ENCODE measurements around the gene IRF8.
"Not testable (repeated sequence)": the region's sequence is repeated elsewhere in the genome, so short reads cannot be mapped to it uniquely, and the experiment has no call there.

IRF8 gene

DNA sequence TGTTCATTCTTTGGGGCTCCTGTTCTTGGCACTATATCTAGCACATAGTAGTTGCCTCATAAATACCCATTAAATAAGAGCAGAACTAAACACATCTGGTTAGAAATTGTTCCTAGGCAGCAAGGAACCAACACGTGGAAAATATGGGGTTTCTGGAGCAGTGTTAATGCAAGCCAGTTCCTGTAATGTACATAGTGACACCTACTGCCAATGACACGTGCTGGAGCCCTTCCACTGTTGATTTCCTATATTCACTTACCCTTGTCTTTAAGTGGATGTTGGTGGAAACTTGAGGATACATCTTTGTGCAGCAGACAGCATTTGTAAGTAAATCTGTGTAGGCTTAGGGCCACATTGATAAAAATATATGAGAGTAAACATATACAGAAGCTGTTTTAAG is 1.6 kb upstream of the IRF8 start:
- no peak for DNase-seq

GRCh38 chr16:85899444-85899843 is 482 bp downstream of the IRF8 start:
- no peak for DNase-seq

DNA sequence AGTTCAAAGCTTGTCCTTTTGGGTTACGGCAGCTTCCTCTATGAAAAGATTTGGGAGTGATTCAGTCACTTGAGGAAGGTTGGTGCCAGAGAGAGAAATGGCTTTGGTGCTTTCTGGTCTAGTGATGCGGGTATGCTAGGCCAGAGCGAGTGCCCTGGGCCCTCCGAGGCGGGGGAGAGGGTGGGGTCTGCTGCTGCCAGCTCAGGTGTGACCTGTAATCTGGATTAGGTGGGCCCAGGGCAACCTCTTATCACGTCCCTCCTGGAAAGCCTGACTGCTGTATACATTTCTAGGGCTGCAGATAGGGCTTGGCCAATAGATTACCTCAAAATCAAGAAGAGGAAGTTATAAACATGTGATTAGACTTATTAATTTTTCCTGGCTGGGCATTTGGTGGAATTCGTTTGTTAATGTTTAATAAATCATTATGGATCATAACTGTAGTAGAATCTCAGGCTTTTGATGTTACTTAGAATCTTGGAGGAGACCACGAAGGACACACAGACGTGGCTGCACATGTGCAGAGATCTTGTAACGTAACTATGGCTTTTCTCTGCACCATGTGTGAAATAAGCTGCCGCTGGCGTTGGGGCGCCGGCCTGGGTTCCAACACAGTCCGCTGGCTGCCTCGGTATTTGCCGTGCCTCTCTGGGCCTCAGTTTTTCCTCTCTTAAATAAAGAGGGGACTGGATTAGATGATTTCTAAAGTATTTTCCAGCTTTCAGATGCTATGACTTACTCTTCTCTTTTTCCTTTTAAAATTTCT is 1.2 kb downstream of the IRF8 start:
- no peak for DNase-seq

DNA sequence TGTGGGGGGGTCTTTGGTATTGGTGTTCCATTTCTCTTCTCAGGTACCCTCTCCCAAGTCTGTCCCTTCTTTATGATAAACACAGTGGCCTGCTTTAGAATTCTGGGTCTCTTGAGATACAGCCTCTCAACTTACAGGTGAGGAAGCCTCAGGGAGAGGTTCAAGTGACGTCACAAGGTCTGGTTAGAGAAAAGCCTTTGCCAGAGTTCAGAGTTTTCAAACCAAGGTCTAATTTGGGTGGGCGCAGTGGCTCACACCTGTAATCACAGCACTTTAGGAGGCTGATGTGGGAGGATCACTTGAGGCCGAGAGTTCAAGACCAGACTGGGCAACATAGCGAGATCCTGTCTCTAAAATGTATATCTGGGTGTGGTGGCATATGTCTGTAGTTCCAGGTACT is 2.1 kb downstream of the IRF8 start:
- no peak for DNase-seq

DNA sequence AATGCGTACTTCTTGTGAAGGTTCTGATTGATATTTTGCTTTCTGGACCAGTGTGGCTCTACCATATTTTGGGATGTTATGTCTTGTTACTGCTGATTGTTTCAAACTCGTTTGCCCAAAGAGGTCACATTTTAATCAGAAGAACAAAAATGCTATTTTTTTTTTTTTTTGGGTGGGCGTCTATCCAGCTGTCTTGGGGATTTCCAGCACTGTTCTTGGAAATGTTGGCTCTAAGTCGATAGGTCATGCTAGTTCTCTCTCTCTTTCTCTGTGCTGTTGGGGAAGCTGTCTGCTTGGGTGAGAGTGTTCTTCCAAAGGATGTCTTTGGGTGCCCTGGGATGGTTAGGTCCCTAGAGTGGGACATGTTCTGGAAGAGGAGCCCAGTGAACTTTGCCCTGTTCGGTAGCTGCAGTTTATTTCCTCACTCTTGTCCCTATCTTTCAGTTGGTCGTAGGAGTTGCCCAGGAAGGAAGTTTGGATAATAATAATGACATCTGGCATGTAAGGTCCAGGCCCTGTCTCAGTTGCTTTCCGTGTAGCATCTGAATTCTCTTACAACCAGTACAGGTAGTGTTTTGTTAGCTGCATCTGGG is 2.9 kb downstream of the IRF8 start:
- DNase-seq = no peak

DNA sequence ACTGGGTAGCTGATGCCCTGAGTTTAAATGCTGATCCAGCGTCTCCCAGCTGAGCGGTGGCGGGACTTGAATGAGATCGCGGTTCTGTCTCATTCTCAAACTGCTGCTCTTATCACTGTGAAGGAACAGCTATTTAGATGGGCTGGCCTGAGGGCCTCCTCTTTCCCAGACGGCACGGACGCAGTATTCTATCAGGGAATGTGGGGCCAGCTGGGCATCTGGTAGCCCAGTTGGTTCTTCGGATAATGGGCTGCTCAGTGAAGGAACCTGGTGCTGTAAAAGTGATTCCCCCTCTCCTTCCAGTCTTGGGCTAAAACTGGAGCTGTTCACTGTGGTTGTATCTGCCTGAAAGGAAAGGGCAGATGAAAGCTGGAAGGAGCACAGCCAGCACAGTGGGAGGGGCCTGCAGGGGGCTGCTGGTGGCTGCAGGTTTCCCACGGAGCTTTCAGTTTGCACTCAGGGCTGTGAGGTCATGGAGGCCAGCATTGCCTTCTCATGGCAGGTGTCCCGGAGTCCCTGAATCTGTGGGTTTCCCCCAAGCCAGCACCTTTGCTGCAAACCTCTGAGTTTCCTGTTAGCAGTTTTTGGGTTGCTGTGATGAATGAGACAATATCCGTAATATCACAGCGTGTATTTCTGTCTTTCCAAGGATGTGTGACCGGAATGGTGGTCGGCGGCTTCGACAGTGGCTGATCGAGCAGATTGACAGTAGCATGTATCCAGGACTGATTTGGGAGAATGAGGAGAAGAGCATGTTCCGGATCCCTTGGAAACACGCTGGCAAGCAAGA is 3.6 kb downstream of the IRF8 start:
- DNase-seq = no peak

- DNase-seq = no peak
Measured at GRCh38 chr16:85903559-85903958, 4.6 kb downstream of the IRF8 start.

DNA sequence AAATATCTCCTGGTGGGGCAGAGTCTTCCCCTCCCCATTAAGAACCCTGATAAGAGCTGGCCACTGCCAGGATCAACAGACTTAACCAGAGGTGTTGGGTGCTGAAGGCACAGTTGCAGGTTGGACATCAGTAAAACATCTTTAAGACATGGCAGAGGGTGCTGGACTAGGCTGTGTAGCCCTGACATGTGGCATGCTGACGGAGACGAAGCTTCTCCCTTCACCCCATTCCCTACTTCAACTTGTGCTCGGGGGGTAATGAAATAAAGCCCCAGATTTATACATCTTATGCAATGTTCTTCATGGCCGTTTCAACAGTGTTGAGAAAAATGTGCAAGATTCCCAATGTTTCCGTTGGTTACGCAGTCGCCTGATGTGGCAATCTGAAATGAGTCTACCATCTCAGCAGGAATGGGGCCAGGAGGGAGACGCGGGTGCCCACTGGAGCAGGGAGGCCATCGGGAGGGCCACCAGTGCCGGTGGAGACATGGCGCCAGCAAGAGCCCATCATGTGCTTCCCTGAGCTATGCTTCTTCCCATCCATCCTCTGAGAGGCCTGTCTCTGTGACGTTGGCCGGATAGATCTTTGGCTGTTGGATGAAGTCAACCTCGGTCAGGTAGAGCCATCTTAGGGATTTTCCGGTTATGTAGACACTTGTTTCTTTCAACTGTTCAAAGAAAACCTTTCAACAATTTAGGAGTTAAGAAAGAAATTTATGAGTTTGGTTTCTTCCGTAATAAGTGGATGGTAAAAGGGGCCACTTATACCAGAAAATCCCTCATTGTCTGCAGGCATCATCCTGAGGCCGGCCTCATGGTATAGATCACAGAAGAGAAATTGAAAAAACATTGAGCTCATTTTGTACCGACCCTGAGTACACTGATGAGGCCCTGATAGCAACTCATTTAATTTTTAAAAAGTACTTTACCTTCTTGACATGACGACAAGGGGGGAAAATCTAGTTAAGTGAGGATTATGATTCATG is 6.4 kb downstream of the IRF8 start:
- no peak for DNase-seq

DNA sequence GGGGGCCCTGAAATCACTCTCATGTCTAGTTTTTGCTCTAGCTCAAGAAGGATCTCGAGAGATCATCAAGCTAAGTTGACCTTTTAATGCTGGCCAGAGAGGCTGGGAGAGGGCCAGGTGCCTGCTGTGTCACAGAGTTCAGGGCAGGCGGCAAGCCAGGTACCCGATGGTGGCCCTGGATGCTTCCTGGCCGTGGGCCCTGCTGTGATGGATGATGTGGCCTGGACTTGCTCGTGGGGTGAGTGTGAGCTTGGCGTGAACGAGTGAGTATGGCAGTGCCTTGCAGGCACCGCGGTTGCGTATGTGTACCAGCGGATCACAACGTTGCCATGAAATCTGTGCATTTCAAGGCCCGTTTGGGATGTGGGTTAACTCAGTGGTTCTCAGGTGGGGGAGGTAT is 7.4 kb downstream of the IRF8 start:
- no peak for DNase-seq

GRCh38 chr16:85907231-85907630 is 8.3 kb downstream of the IRF8 start:
- DNase-seq = not testable (repeated sequence)

- DNase-seq = no peak
Measured at GRCh38 chr16:85908444-85908843, 9.5 kb downstream of the IRF8 start.

- DNase-seq = no peak
Measured at GRCh38 chr16:85908889-85909589, 10.1 kb downstream of the IRF8 start.

- DNase-seq = no peak
Measured at GRCh38 chr16:85909932-85910853, 11.2 kb downstream of the IRF8 start.

DNA sequence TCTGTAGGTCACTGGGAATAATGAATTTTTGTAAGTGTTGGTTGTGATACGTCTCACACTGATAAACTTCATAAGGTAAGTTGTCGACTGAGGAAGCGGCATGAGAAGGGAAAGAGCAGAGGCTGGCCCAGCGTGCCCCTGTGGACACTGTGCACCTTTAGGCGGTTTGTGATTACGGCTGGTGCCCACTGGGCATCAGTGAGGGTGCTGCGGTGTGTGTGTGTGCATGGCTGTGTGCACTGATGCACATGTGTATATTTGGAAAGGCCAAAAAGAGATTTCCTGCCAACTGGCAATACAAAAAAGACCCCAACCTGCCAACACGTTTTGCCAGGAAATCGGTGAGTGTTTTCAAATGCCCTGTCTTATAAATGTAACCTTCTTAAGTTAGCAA is 11.9 kb downstream of the IRF8 start:
- no peak for DNase-seq

DNA sequence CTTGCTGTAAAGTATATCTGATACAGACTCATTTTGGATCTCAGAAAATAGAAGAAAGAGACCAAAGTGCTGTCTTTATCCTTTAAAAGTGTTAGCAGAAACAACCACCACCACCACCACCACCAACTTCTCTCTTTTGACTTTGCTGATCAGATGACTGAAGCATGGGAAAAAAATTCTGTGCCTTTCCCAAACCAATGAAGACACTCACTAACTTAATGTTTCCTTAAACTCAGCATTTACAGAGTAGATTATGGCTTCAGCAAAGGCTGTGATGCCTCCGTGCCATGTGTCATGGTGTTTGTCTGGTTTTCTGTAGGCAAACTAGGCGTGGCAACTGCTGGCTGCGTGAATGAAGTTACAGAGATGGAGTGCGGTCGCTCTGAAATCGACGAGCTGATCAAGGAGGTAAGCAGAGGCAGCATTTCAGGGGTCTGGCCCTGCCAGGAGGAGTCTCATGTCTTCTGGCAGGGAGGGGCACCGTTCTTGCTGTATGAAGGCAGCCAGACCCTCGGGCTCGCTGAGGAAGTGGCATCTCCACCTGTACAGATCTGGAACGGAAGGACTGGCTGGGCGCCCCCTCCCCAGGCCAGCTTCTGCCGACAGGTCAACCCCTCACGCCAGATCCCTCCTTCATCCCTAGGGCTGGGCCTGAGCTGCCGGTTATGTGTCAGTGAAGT is 12.4 kb downstream of the IRF8 start:
- no peak for DNase-seq

DNA sequence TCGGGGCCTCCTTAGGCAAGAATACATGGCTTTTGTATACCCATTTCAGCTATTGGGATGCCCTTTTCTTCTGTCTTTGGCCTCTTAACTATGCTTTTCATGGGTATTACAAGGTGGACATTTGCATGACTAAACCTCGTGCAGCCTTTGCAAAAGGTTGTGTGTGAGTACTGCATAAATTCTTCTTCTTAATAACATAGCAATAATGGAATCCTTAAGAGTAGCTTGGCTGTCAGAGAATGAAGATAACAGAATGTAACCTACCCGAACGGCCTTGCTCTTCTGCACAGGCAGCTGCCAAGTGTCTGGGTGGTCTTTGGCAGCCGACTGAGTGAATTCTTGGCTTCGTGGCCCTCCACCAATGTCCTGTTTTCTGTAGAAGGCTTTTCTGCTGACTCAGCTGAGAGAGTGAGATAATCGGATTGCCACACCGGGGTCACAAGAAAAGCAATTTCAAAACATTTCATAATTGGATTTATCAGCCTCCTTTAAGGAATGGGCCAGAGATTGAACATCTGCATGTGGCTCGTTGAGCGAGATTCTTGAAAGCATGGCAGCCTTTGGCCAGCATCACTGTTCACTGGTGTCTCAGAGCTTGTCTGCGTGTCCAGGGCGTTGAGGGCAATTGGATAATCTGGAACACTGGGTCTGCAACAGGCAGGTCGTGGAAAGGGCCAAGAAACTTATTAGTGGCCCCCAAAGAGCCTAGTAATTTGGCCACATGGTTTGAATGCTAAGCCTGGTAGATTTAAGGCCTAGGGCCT is 13.4 kb downstream of the IRF8 start:
- DNase-seq = no peak

GRCh38 chr16:85913141-85913601 is 14.2 kb downstream of the IRF8 start:
- DNase-seq = no peak

DNA sequence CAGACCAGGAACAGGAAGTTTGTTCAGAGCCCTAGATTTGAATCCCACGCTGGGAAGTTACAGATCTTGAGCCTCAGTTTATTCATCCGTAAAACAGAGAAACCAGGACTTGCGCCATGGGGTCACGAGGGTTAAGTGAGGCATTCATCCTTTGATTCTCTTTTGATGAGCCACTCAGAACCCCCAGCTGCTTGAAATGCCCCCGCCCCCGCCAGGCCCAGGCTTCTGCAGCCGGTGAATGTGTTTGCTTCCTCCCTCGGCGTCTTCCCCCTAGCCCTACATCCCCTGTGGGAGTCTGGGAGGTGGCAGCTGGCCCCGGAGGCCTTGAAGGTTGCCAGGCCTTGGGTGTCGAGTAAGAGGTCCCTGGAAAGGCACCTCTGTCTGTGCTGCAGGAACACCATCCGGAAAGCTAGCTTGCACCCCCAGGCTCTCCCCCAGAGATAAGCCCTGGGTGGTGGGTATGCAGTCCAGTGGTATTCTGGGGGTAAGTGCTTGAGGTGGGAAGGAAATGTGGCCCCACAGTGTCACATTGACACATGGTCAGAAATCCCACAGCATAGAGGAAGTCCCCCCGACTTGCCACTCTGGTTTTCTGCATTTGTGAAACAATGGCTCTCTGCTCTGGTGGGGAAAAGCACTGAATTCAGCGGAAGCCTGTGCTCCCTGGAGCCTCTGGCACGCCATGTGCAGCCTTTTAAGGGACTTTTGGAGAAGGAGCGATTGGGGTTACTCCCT is 14.9 kb downstream of the IRF8 start:
- DNase-seq = no peak

- no peak for DNase-seq
Measured at GRCh38 chr16:85914423-85914794, 15.4 kb downstream of the IRF8 start.

All from NCI-H345 (cell line).